Measurements from ENCODE around the gene GPER1. TPM values are rescaled to one million over a fixed set of nuclear protein-coding genes. Genes with fewer than 3 reads are reported as not detected.
A peak's percentile ranks its signal among the peaks of the same experiment; 100 is the strongest.

GPER1 gene
- total RNA-seq, 3 donors from 2014 or later = 7.9 to 14.7 (median 9.8) TPM

DNA sequence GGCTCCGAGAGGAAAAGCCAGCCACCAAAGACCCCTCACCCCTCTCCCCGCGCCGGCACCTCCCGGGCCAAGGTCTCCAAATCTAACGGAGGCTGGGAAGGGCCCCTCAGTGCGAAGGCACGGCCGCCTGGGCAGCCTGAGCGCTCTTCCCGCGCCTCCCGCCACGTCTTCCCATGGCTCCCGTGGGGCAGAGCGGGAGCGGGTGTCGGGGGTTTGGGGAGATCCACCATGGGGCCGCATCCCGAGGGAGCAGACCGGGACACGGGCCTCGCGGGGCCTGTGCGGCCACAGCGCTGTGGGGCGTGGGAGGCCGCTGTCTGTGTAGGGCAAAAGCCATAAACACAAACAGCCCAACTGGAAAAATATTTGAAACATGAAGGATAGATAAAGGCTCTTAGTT, 22.4 kb downstream of the GPER1 start:
- DNase-seq (peak in 1 of 3 donors; percentile 23), ATAC-seq (no peak)
- TF ChIP-seq, protein P1, sequence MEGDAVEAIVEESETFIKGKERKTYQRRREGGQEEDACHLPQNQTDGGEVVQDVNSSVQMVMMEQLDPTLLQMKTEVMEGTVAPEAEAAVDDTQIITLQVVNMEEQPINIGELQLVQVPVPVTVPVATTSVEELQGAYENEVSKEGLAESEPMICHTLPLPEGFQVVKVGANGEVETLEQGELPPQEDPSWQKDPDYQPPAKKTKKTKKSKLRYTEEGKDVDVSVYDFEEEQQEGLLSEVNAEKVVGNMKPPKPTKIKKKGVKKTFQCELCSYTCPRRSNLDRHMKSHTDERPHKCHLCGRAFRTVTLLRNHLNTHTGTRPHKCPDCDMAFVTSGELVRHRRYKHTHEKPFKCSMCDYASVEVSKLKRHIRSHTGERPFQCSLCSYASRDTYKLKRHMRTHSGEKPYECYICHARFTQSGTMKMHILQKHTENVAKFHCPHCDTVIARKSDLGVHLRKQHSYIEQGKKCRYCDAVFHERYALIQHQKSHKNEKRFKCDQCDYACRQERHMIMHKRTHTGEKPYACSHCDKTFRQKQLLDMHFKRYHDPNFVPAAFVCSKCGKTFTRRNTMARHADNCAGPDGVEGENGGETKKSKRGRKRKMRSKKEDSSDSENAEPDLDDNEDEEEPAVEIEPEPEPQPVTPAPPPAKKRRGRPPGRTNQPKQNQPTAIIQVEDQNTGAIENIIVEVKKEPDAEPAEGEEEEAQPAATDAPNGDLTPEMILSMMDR (IDR thresholded peaks at IDR 0.05) = no peak
- intact Hi-C loops (cut with DNase I, micrococcal nuclease) = no loop called here
- H3K4me1 ChIP-seq (ENCODE audit: low read depth) = no peaks in the 10 kb centered on the region
- H3K9me3 ChIP-seq = no peaks in the 10 kb centered on the region
- H3K36me3 ChIP-seq (ENCODE audit: low read depth) = no peaks in the 10 kb centered on the region
- no peak overlapping the region for H3K4me3 ChIP-seq

DNA sequence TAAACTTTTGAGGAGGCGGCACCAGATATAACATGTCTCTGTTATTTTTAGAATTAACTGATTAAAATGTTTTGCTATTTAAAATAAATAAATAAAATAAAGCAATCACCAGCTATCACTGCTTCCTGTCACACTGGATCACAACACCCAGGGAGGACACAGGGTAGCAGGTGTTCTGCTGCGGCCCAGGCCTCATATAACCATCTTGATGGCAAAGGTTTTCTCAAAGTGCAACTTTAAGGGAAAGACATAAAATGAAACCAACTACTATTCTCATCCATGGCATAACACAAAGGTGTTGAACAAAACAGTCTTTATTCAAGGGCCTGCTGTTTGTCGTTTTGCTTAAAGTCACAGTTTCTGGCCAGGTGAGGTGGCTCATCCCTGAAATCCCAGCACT, 23.2 kb downstream of the GPER1 start:
- DNase-seq = no peak
- intact Hi-C loops (cut with DNase I, micrococcal nuclease) = no loop called here
- no peaks in the 10 kb centered on the region for H3K9me3 ChIP-seq

GRCh38 chr7:1112109-1112508, 24.2 kb downstream of the GPER1 start:
- no peaks in the 10 kb centered on the region for H3K9me3 ChIP-seq
- intact Hi-C loops (cut with DNase I, micrococcal nuclease) = no loop called here
- no peak overlapping the region for H3K4me3 ChIP-seq
- no peaks in the 10 kb centered on the region for H3K36me3 ChIP-seq (ENCODE audit: low read depth)
- peak in 1 of 3 donors; percentile 44 for DNase-seq
- H3K4me1 ChIP-seq (ENCODE audit: low read depth) = no peaks in the 10 kb centered on the region
- TF ChIP-seq, protein P1 (IDR thresholded peaks at IDR 0.05) = no peak
- ATAC-seq = no peak

More for the DNA sequence above, 23.2 kb downstream of the GPER1 start:
- Histone ChIP-seq H3K4me3 (no peak overlapping the region), H3K4me1 (ENCODE audit: low read depth) (no peaks in the 10 kb centered on the region), H3K36me3 (ENCODE audit: low read depth) (no peaks in the 10 kb centered on the region)
- TF ChIP-seq, protein P1 (IDR thresholded peaks at IDR 0.05) = no peak
- ATAC-seq = no peak

GRCh38 chr7:1112625-1113547, 25.0 kb downstream of the GPER1 start:
- H3K4me3 ChIP-seq = no peak overlapping the region
- H3K36me3 ChIP-seq (ENCODE audit: low read depth) = no peaks in the 10 kb centered on the region
- DNase-seq = peak in 1 of 3 donors; percentile 30
- no peak for ATAC-seq
- no peaks in the 10 kb centered on the region for H3K4me1 ChIP-seq (ENCODE audit: low read depth)
- H3K9me3 ChIP-seq = no peaks in the 10 kb centered on the region
- TF ChIP-seq, protein P1 (IDR thresholded peaks at IDR 0.05) = no peak
- intact Hi-C loops (cut with DNase I, micrococcal nuclease) = no loop called here

- H3K4me1 ChIP-seq (ENCODE audit: low read depth) = no peaks in the 10 kb centered on the region
- ATAC-seq (no peak), DNase-seq (peak in 1 of 3 donors; percentile 43)
- TF ChIP-seq, protein P1 (IDR thresholded peaks at IDR 0.05) = no peak
- H3K4me3 ChIP-seq = no peak overlapping the region
- intact Hi-C loops (cut with DNase I, micrococcal nuclease) = no loop called here
- no peaks in the 10 kb centered on the region for H3K36me3 ChIP-seq (ENCODE audit: low read depth)
- no peaks in the 10 kb centered on the region for H3K9me3 ChIP-seq
These were observed 25.6 kb downstream of the GPER1 start for GRCh38 chr7:1113548-1113885.
